IMR-90 (cell line): Measurements from ENCODE around the gene EIF3K. TPM values are rescaled to one million over a fixed set of nuclear protein-coding genes. Genes with fewer than 3 reads are reported as not detected.

Source experiments
- ATAC-seq: fragments of 200-7000 bp; cut with Tn5 transposase; 2 replicates; pipeline ENCODE4 v1.9.1; 2020; ENCODE audit warnings: low read depth, mild to moderate bottlenecking, moderate library complexity
- BruUV-seq: library from RNA; stranded (reverse); fragments of 400-500 nt; replicated peaks from 2 replicates; lab custom pipeline; 2021; lab: Mats Ljungman, UMichigan
- CTCF ChIA-PET: fragments of 300-600 bp; formaldehyde crosslinking; extraction: SDS; loops from one replicate; lab custom pipeline; 2021; ENCODE audit warnings: antibody characterized with exemption; lab: Yijun Ruan, JAX
- POLR2A ChIA-PET: fragments of 300-600 bp; sonication (Branson Sonifier 250); formaldehyde crosslinking; loops from one replicate; lab custom pipeline; 2022; ENCODE audit warnings: antibody characterized with exemption; ENCODE audit not compliant: unreplicated experiment; lab: Charles Lee
- DNase-seq: peaks from one replicate; pipeline ENCODE4 v3.0.0; 2013
- H2AFZ ChIP-seq: replicated peaks from 2 replicates; pipeline ENCODE3; 2013; ENCODE audit warnings: low read length, mild to moderate bottlenecking; ENCODE audit not compliant: poor library complexity
- H2AK5ac ChIP-seq: 2 replicates; pipeline ENCODE4 v1.6.1; 2013; ENCODE audit warnings: low read depth, low read length, inconsistent platforms
- H2AK9ac ChIP-seq: replicated peaks from 2 replicates; pipeline ENCODE3; 2013; ENCODE audit warnings: mild to moderate bottlenecking, low read depth, low read length, moderate library complexity; ENCODE audit not compliant: poor library complexity
- H2BK120ac ChIP-seq: 2 replicates; pipeline ENCODE4 v1.6.1; 2013; ENCODE audit warnings: low read depth, low read length, inconsistent platforms
- H2BK15ac ChIP-seq: 3 replicates; pipeline ENCODE4 v1.6.1; 2013; ENCODE audit warnings: low read depth, low read length, inconsistent platforms
- H2BK20ac ChIP-seq: 2 replicates; pipeline ENCODE4 v1.6.1; 2013; ENCODE audit warnings: low read depth, mild to moderate bottlenecking, inconsistent platforms, low read length, moderate library complexity
- H2BK5ac ChIP-seq: 2 replicates; pipeline ENCODE4 v1.6.1; 2013; ENCODE audit warnings: mild to moderate bottlenecking, low read depth, low read length, inconsistent platforms; ENCODE audit not compliant: poor library complexity, severe bottlenecking
- H3K14ac ChIP-seq: replicated peaks from 2 replicates; pipeline ENCODE4 v1.6.1; 2013; ENCODE audit warnings: low read depth, low read length, inconsistent platforms
- H3K18ac ChIP-seq: 2 replicates; pipeline ENCODE4 v1.6.1; 2013; ENCODE audit warnings: low read depth, low read length, control low read depth
- H3K23ac ChIP-seq: 2 replicates; pipeline ENCODE4 v1.6.1; 2013; ENCODE audit warnings: low read depth, low read length, inconsistent platforms
- H3K27ac ChIP-seq: 2 replicates; pipeline ENCODE4 v1.5.1; 2013; ENCODE audit warnings: mild to moderate bottlenecking, control low read depth, low read length; ENCODE audit not compliant: insufficient read depth
- H3K27me3 ChIP-seq: 2 replicates; pipeline ENCODE4 v1.6.1; 2013; ENCODE audit warnings: low read length; ENCODE audit not compliant: control insufficient read depth, insufficient read depth
- H3K36me3 ChIP-seq: 2 replicates; pipeline ENCODE4 v1.6.1; 2013; ENCODE audit warnings: low read length, mixed read lengths; ENCODE audit not compliant: control insufficient read depth, insufficient read depth
- H3K4ac ChIP-seq: 2 replicates; pipeline ENCODE4 v1.6.1; 2013; ENCODE audit warnings: low read depth, low read length, inconsistent platforms
- H3K4me1 ChIP-seq: 2 replicates; pipeline ENCODE4 v1.6.1; 2013; ENCODE audit warnings: low read length, mixed read lengths; ENCODE audit not compliant: control insufficient read depth, insufficient read depth
- H3K4me2 ChIP-seq: 2 replicates; pipeline ENCODE4 v1.6.1; 2013; ENCODE audit warnings: low read depth, mild to moderate bottlenecking, control low read depth, low read length, moderate library complexity
- H3K4me3 ChIP-seq: 2 replicates; pipeline ENCODE4 v1.5.1; 2013; ENCODE audit warnings: low read depth, mild to moderate bottlenecking, control low read depth, low read length, moderate library complexity; ENCODE audit not compliant: insufficient read depth
- H3K56ac ChIP-seq: 2 replicates; pipeline ENCODE4 v1.6.1; 2013; ENCODE audit warnings: low read length, inconsistent platforms; ENCODE audit not compliant: insufficient read depth; ENCODE audit errors: extremely low read depth
- H3K79me1 ChIP-seq, 2 experiments: 2 replicates each; pipeline ENCODE4 v1.6.1; 2013; ENCODE audit warnings: low read length in 2 of 2, inconsistent platforms in 1 of 2, low read depth in 1 of 2
- H3K9ac ChIP-seq: 2 replicates; pipeline ENCODE4 v1.6.1; 2013; ENCODE audit warnings: low read depth, low read length, control low read depth
- H3K9me1 ChIP-seq: 2 replicates; pipeline ENCODE4 v1.6.1; 2013; ENCODE audit warnings: low read length, inconsistent platforms; ENCODE audit not compliant: insufficient read depth
- H3K9me3 ChIP-seq: 2 replicates; pipeline ENCODE4 v1.6.1; 2013; ENCODE audit warnings: low read length; ENCODE audit not compliant: control insufficient read depth, insufficient read depth
- H4K20me1 ChIP-seq: 2 replicates; pipeline ENCODE4 v1.6.1; 2013; ENCODE audit warnings: low read length, inconsistent platforms; ENCODE audit not compliant: insufficient read depth
- H4K5ac ChIP-seq: 2 replicates; pipeline ENCODE4 v1.6.1; 2013; ENCODE audit warnings: mild to moderate bottlenecking, low read depth, low read length, control low read depth
- H4K8ac ChIP-seq, 2 experiments: 2 replicates each; pipeline ENCODE4 v1.6.1; 2013; ENCODE audit warnings: low read depth in 2 of 2, low read length in 2 of 2, control low read depth in 1 of 2, inconsistent platforms in 1 of 2
- H4K91ac ChIP-seq: 2 replicates; pipeline ENCODE4 v1.6.1; 2013; ENCODE audit warnings: low read depth, low read length, inconsistent platforms; ENCODE audit not compliant: insufficient read depth
- BHLHE40 ChIP-seq: fragments of 150-350 bp; IDR thresholded peaks from 2 replicates; pipeline ENCODE4 v1.6.1; 2016; ENCODE audit warnings: mild to moderate bottlenecking, low read depth, low read length
- FOS ChIP-seq: fragments of 150-350 bp; IDR thresholded peaks from 2 replicates; pipeline ENCODE4 v1.6.1; 2016; ENCODE audit warnings: low read depth, low read length
- MAFK ChIP-seq: IDR thresholded peaks from 2 replicates; pipeline ENCODE4 v1.6.1; 2012; ENCODE audit warnings: low read depth, low read length, improper control_type of control experiment
- MXI1 ChIP-seq: IDR thresholded peaks from 2 replicates; pipeline ENCODE4 v1.6.1; 2012; ENCODE audit warnings: low read depth, mild to moderate bottlenecking, low read length, moderate library complexity, borderline replicate concordance
- RCOR1 ChIP-seq: IDR thresholded peaks from 2 replicates; pipeline ENCODE4 v1.6.1; 2012; ENCODE audit warnings: mild to moderate bottlenecking, low read length, improper control_type of control experiment; ENCODE audit not compliant: insufficient replicate concordance
- RFX5 ChIP-seq: IDR thresholded peaks from 2 replicates; pipeline ENCODE4 v1.8.0; 2012; ENCODE audit warnings: low read depth, mild to moderate bottlenecking, low read length, moderate library complexity
- SMC3 ChIP-seq: fragments of 150-350 bp; IDR thresholded peaks from 2 replicates; pipeline ENCODE4 v1.6.1; 2016; ENCODE audit warnings: low read depth, mild to moderate bottlenecking, antibody characterized with exemption, low read length, moderate library complexity
- WGBS, 2 experiments: methylation state at CpG; one replicate each; pipeline versions ENCODE4 v1.1.5 to v1.1.7; 2013; ENCODE audit warnings: missing lambda C conversion rate in 2 of 2; ENCODE audit not compliant: insufficient read length in 1 of 2; ENCODE audit errors: extremely low coverage in 2 of 2; 5-methylcytosine and 5-hydroxymethylcytosine counted together
- dilution Hi-C: fragments of 300-500 bp; cut with HindIII; formaldehyde crosslinking; loops from one replicate; pipeline ENCODE4 v1.14.3; 2018; ENCODE audit warnings: low sequenced_read_pairs; ENCODE audit not compliant: unreplicated experiment
- in situ Hi-C: fragments of 300-500 bp; cut with MboI; formaldehyde crosslinking; loops from 3 replicates; pipeline ENCODE4 v1.14.3; 2019; ENCODE audit warnings: low sequenced_read_pairs, inconsistent platforms, mixed read lengths
- intact Hi-C: fragments of 100-400 bp; cut with micrococcal nuclease; formaldehyde crosslinking; loops from 2 replicates; pipeline ENCODE4 v1.10.0; 2022
- polyA plus RNA-seq, 3 experiments: library from polyadenylated mRNA; depleted of rRNA; stranded (reverse); fragments of >200 nt; gene quantifications; 2 replicates each; pipeline ENCODE4 v1.2.3, GENCODE V29; 2012; ENCODE audit warnings: low replicate concordance in 1 of 3
- total RNA-seq: library from RNA; depleted of rRNA; stranded (reverse); fragments of >200 nt; gene quantifications from 2 replicates; pipeline ENCODE4 v1.2.3, GENCODE V29; 2012
- TF ChIP-seq, protein P1 (sequence below): conservative IDR thresholded peaks from 2 replicates; pipeline ENCODE4 v1.5.1; 2012; ENCODE audit warnings: mild to moderate bottlenecking, low read depth, low read length, improper control_type of control experiment

Gene EIF3K
- total and polyA plus RNA-seq, 2 of the 4 experiments (the other 2 are of a cell fraction), result 575 to 1,137 TPM

DNA sequence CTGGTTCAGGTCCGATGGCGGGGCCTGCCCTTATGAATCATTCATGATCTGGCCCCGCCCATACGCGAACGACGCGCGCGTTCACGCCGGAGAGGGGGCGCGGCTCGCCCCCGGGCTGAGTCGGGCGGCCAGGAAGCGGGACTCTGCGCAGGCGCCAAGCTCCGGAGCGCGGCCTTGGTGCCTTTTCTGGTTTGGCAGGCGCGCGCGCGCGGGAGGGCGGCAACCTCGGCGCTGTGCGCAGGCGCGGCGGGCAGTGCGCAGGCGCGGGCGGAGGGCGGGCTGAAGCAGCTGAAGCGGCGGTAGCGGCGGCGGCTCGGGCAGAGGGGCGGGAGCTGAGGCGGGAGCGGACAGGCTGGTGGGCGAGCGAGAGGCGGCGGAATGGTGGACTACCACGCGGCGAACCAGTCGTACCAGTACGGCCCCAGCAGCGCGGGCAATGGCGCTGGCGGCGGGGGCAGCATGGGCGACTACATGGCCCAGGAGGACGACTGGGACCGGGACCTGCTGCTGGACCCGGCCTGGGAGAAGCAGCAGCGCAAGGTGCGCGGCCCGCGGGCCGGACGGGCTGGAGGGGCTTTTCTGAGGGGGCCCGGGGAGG lies 28.5 kb downstream of the EIF3K start, which contains the start of gene ACTN4 (continued):
- TF ChIP-seq MAFK (no peak), MXI1 (peak; percentile 93)

DNA sequence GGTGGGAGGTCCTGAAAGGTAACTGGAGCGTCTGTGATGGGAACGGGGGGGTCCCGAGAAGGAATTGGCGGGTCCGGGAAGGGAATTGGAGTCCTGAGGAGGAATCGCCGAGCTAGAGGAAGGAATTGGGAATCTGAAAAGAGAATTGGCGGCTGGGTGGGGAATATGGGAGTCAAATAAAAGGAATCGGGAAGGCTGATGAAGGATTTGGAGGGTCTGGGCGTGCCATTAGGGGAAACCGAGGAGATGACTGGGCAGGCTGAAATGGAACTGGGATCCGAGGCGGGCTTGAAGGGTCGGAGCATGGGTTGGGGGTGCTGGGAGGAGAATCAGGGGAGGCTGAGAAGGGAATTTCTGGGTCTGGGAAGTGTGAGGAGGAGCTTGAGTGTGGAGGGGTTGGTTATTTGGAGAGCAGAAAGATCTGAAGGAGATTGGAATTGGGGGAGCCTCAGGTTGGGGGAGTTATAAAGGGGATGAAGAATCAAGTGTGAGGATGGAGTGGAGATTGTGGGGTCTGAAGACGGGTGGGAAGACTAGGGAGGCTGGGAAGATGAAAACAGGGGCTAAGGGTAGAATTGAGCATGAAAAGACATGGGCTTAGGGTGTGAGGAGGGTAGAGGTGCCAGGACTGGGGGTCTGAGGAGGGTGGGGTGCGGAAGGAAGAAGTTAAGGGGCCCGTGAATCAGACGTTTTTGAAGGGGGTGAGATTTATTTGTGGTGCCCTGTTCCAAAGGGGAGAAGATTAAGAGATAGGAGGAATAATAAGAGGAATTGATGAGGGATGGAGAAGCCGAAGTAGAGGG lies 29.2 kb downstream of the EIF3K start:
- Histone ChIP-seq H3K9me3 (no peaks in the 10 kb centered on the region), H3K9ac (peak overlapping the region; percentile 100), H2AK5ac (peak overlapping the region; percentile 97), H3K36me3 (0 out of 2 replicates have a peak, but pooled peaks cover 1% of the 10 kb centered on the region), H4K8ac (peak overlapping the region; percentile 87 to 91), H3K9me1 (peaks cover 14% of the 10 kb centered on the region), H3K14ac (peak overlapping the region; percentile 93), H3K4me3 (peak overlapping the region; percentile 80), H3K23ac (peak overlapping the region; percentile 97), H2BK120ac (peak overlapping the region; percentile 74), H2BK20ac (peak overlapping the region; percentile 48), H2BK5ac (peak overlapping the region; percentile 93), H4K91ac (peak overlapping the region; percentile 71), H4K5ac (peak overlapping the region; percentile 62), H3K27ac (peak overlapping the region; percentile 91), H2AK9ac (peak overlapping the region; percentile 99), H2AFZ (peak overlapping the region; percentile 0), H4K20me1 (peaks cover 51% of the 10 kb centered on the region), H3K18ac (peak overlapping the region; percentile 85), H3K56ac (peak overlapping the region; percentile 97), H3K4me1 (peaks cover 26% of the 10 kb centered on the region), H3K27me3 (no peaks in the 10 kb centered on the region), H3K4ac (peak overlapping the region; percentile 83), H2BK15ac (peak overlapping the region; percentile 86; the same call in 2 of the 3 replicates), H3K79me1 (peaks cover 0 to 19% of the 10 kb centered on the region in 2 experiments; a peak in 2 of 4 replicates), H3K4me2 (peak overlapping the region; percentile 100)
- POLR2A ChIA-PET, result interaction anchor here (0.5 to 1.0 kb wide), 3 partner anchors 64 to 287 kb away, joined by 3 to 4 read pairs (median 4); no protein-coding TSS in a partner anchor
- TF ChIP-seq SMC3 (no peak), RCOR1 (no peak), FOS (no peak), BHLHE40 (no peak), MXI1 (peak; percentile 59; the same call in 1 of the 2 replicates), RFX5 (no peak)
- TF ChIP-seq, protein P1, sequence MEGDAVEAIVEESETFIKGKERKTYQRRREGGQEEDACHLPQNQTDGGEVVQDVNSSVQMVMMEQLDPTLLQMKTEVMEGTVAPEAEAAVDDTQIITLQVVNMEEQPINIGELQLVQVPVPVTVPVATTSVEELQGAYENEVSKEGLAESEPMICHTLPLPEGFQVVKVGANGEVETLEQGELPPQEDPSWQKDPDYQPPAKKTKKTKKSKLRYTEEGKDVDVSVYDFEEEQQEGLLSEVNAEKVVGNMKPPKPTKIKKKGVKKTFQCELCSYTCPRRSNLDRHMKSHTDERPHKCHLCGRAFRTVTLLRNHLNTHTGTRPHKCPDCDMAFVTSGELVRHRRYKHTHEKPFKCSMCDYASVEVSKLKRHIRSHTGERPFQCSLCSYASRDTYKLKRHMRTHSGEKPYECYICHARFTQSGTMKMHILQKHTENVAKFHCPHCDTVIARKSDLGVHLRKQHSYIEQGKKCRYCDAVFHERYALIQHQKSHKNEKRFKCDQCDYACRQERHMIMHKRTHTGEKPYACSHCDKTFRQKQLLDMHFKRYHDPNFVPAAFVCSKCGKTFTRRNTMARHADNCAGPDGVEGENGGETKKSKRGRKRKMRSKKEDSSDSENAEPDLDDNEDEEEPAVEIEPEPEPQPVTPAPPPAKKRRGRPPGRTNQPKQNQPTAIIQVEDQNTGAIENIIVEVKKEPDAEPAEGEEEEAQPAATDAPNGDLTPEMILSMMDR, result no peak
- 0% methylated on average over 18 of the region's 19 CpGs; no CpG with 5 or more reads in 1 of the 2 experiments for WGBS, 2 experiments
- in situ Hi-C loops, result loop anchor here (25.0 kb wide), 1 partner anchor 411 kb away; no protein-coding TSS in a partner anchor
- no peak for DNase-seq
- ATAC-seq, result no peak
- intact Hi-C loops, result loop anchor here (2.0 to 5.0 kb wide), 2 partner anchors 63 to 284 kb away; partner anchors contain the start of genes MRPS12 and SARS2
- dilution Hi-C loops, result no loop called here
- BruUV-seq, result no TSS peak
- CTCF ChIA-PET, result interaction anchor here (0.6 to 1.2 kb wide), 3 partner anchors 13 to 159 kb away, joined by 3 to 5 read pairs (median 4); no protein-coding TSS in a partner anchor
